Keratinocyte (primary cell): Measurements from ENCODE around the gene IRAK2.

ENCODE experiments used
- EZH2 ChIP-seq: IDR thresholded peaks from one replicate; pipeline ENCODE4 v1.6.1; 2012; ENCODE audit warnings: inconsistent platforms, mild to moderate bottlenecking, low read length, moderate library complexity
- TF ChIP-seq, protein P1 (sequence below), 3 experiments: IDR thresholded peaks in 1 of 3; conservative IDR thresholded peaks in 1 of 3; optimal IDR thresholded peaks in 1 of 3; 2 replicates in 2 of 3; 3 replicates in 1 of 3; pipeline versions ENCODE3 to v1.5.1; 2011; ENCODE audit warnings: low read length in 3 of 3, mild to moderate bottlenecking in 3 of 3, moderate library complexity in 2 of 3, control low read depth in 1 of 3, inconsistent platforms in 1 of 3; ENCODE audit not compliant: insufficient read depth in 2 of 3; ENCODE audit errors: extremely low read depth in 1 of 3

DNA sequence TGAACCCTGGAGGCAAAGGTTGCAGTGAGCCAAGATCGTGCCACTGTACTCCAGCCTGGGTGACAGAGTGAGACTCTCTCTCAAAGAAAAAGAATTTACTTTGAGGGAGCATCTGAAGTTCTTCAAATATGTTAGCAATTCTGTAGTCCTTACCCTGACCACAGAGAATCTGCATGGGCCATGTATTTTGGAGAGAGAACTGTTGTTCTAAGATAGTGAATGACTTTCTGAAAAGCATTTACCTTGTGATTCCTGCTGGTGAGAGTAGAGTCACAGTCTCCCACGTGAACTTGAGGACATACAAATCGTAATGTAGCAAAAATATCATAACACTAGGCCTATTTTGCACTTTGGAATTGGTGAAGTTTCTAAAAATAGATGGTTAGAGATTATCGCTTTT is 45.3 kb upstream of the IRAK2 start:
- TF ChIP-seq, protein P1, sequence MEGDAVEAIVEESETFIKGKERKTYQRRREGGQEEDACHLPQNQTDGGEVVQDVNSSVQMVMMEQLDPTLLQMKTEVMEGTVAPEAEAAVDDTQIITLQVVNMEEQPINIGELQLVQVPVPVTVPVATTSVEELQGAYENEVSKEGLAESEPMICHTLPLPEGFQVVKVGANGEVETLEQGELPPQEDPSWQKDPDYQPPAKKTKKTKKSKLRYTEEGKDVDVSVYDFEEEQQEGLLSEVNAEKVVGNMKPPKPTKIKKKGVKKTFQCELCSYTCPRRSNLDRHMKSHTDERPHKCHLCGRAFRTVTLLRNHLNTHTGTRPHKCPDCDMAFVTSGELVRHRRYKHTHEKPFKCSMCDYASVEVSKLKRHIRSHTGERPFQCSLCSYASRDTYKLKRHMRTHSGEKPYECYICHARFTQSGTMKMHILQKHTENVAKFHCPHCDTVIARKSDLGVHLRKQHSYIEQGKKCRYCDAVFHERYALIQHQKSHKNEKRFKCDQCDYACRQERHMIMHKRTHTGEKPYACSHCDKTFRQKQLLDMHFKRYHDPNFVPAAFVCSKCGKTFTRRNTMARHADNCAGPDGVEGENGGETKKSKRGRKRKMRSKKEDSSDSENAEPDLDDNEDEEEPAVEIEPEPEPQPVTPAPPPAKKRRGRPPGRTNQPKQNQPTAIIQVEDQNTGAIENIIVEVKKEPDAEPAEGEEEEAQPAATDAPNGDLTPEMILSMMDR (optimal IDR thresholded peaks at IDR 0.05 in 1 of 3, IDR thresholded peaks at IDR 0.05 in 1 of 3, conservative IDR thresholded peaks at IDR 0.05 in 1 of 3; ENCODE audit: extremely low read depth in 1 of 3, insufficient read depth in 2 of 3, low read length in 3 of 3) = no peak
- TF ChIP-seq EZH2 = no peak
